Activated T-cell treated with anti-CD3 and anti-CD28 coated beads, Interleukin-2, amount 50 U/mL, for 72 hours (primary cell): ENCODE measurements around the gene MAGEA11. TPM values are rescaled to one million over a fixed set of nuclear protein-coding genes. Genes with fewer than 3 reads are reported as not detected.
"Not testable (repeated sequence)": the region's sequence is repeated elsewhere in the genome, so short reads cannot be mapped to it uniquely, and the experiment has no call there.

Experiments used
- ATAC-seq, 2 donors: fragments of 150-1000 bp; cut with Tn5 transposase; replicated peaks in 1 of 2; 2 replicates each; pipeline ENCODE4 v1.10.0; 2021; ENCODE audit warnings: moderate library complexity in 2 of 2, mild to moderate bottlenecking in 1 of 2
- DNase-seq, 2 donors: peaks; one replicate each; pipeline ENCODE4 v3.0.0; 2021 to 2022; ENCODE audit warnings: mixed read lengths in 1 of 2
- H3K27ac Mint-ChIP-seq: one replicate; pipeline ENCODE4 v1.8.0; 2022; ENCODE audit warnings: mild to moderate bottlenecking, moderate library complexity, mixed read lengths
- H3K27me3 Mint-ChIP-seq: one replicate; pipeline ENCODE4 v1.8.0; 2022; ENCODE audit warnings: low read depth, mixed read lengths
- H3K36me3 Mint-ChIP-seq, 2 donors: one replicate each; pipeline ENCODE4 v1.8.0; 2022; ENCODE audit warnings: mixed read lengths in 2 of 2, mild to moderate bottlenecking in 1 of 2; ENCODE audit not compliant: insufficient read depth in 2 of 2
- H3K4me1 Mint-ChIP-seq: one replicate; pipeline ENCODE4 v1.8.0; 2022; ENCODE audit warnings: low read depth, mixed read lengths
- H3K4me3 Mint-ChIP-seq, 2 donors: one replicate each; pipeline ENCODE4 v1.8.0; 2022; ENCODE audit warnings: mild to moderate bottlenecking in 2 of 2, mixed read lengths in 2 of 2, moderate library complexity in 2 of 2
- H3K9me3 Mint-ChIP-seq, 2 donors: one replicate each; pipeline ENCODE4 v1.8.0; 2022; ENCODE audit warnings: mixed read lengths in 2 of 2
- total RNA-seq, 2 donors: library from RNA; stranded (reverse); gene quantifications; one replicate each; pipeline ENCODE4 v1.2.3, GENCODE V29; 2022

Gene MAGEA11
- total RNA-seq, 2 donors from 2014 or later = not detected

GRCh38 chrX:149699761-149700160, 12.1 kb upstream of the MAGEA11 start:
- DNase-seq = no peak
- Mint-ChIP-seq H3K9me3 (peaks cover 0 to 1% of the 10 kb centered on the region in 2 donors), H3K36me3 (no peaks in the 10 kb centered on the region), H3K4me3 (no peak overlapping the region), H3K27me3 (peaks cover 35% of the 10 kb centered on the region), H3K4me1 (no peaks in the 10 kb centered on the region), H3K27ac (no peak overlapping the region)
- ATAC-seq = no peak

- Mint-ChIP-seq H3K27me3 (peaks cover 20% of the 10 kb centered on the region), H3K4me1 (no peaks in the 10 kb centered on the region), H3K36me3 (no peaks in the 10 kb centered on the region), H3K4me3 (no peak overlapping the region), H3K9me3 (peaks cover 0 to 1% of the 10 kb centered on the region in 2 donors), H3K27ac (no peak overlapping the region)
- ATAC-seq = no peak
- DNase-seq = no peak
Measured at GRCh38 chrX:149704664-149705063, 7.2 kb upstream of the MAGEA11 start.

- Mint-ChIP-seq H3K9me3 (no peaks in the 10 kb centered on the region), H3K27me3 (peaks cover 20% of the 10 kb centered on the region), H3K27ac (no peak overlapping the region), H3K36me3 (no peaks in the 10 kb centered on the region), H3K4me1 (no peaks in the 10 kb centered on the region), H3K4me3 (no peak overlapping the region)
- DNase-seq = no peak
- no peak for ATAC-seq
Measured at GRCh38 chrX:149707147-149707901, 4.5 kb upstream of the MAGEA11 start.

- DNase-seq (no peak), ATAC-seq (no peak)
- peaks cover under 1% of the 10 kb centered on the region for H3K27me3 Mint-ChIP-seq
- no peaks in the 10 kb centered on the region for H3K9me3 Mint-ChIP-seq
- H3K4me3 Mint-ChIP-seq = no peak overlapping the region
- H3K4me1 Mint-ChIP-seq = no peaks in the 10 kb centered on the region
- no peak overlapping the region for H3K27ac Mint-ChIP-seq
- H3K36me3 Mint-ChIP-seq = no peaks in the 10 kb centered on the region
Measured at GRCh38 chrX:149712831-149713230, 971 bp downstream of the MAGEA11 start.

GRCh38 chrX:149713279-149714050, 1.6 kb downstream of the MAGEA11 start:
- Mint-ChIP-seq H3K4me3 (no peak overlapping the region), H3K4me1 (no peaks in the 10 kb centered on the region), H3K27ac (no peak overlapping the region), H3K9me3 (no peaks in the 10 kb centered on the region), H3K27me3 (no peaks in the 10 kb centered on the region), H3K36me3 (no peaks in the 10 kb centered on the region)
- ATAC-seq = no peak
- DNase-seq = no peak

- Mint-ChIP-seq H3K36me3 (no peaks in the 10 kb centered on the region), H3K27me3 (peaks cover 14% of the 10 kb centered on the region), H3K9me3 (no peaks in the 10 kb centered on the region), H3K4me1 (no peaks in the 10 kb centered on the region), H3K27ac (no peak overlapping the region), H3K4me3 (no peak overlapping the region)
- no peak for DNase-seq
- ATAC-seq = no peak
Measured at GRCh38 chrX:149715468-149715867, 3.6 kb downstream of the MAGEA11 start.

- H3K27me3 Mint-ChIP-seq = peaks cover 14% of the 10 kb centered on the region
- no peak overlapping the region for H3K27ac Mint-ChIP-seq
- no peaks in the 10 kb centered on the region for H3K36me3 Mint-ChIP-seq
- H3K4me3 Mint-ChIP-seq = no peak overlapping the region
- DNase-seq = no peak
- no peaks in the 10 kb centered on the region for H3K9me3 Mint-ChIP-seq
- H3K4me1 Mint-ChIP-seq = no peaks in the 10 kb centered on the region
- ATAC-seq = no peak
Measured at GRCh38 chrX:149716632-149717031, 4.8 kb downstream of the MAGEA11 start.

- no peak overlapping the region for H3K27ac Mint-ChIP-seq
- DNase-seq (no peak), ATAC-seq (no peak)
- no peaks in the 10 kb centered on the region for H3K36me3 Mint-ChIP-seq
- H3K27me3 Mint-ChIP-seq = peaks cover 14% of the 10 kb centered on the region
- H3K4me1 Mint-ChIP-seq = no peaks in the 10 kb centered on the region
- no peaks in the 10 kb centered on the region for H3K9me3 Mint-ChIP-seq
- no peak overlapping the region for H3K4me3 Mint-ChIP-seq
Measured at GRCh38 chrX:149717803-149718202, 5.9 kb downstream of the MAGEA11 start.

GRCh38 chrX:149718757-149719156, 6.9 kb downstream of the MAGEA11 start:
- no peak for ATAC-seq
- Mint-ChIP-seq H3K27me3 (peaks cover 14% of the 10 kb centered on the region), H3K9me3 (no peaks in the 10 kb centered on the region), H3K4me1 (no peaks in the 10 kb centered on the region), H3K4me3 (no peak overlapping the region), H3K36me3 (no peaks in the 10 kb centered on the region), H3K27ac (no peak overlapping the region)
- no peak for DNase-seq

- Mint-ChIP-seq H3K27me3 (peaks cover 14% of the 10 kb centered on the region), H3K4me1 (no peaks in the 10 kb centered on the region), H3K9me3 (no peaks in the 10 kb centered on the region), H3K36me3 (no peaks in the 10 kb centered on the region), H3K27ac (no peak overlapping the region), H3K4me3 (no peak overlapping the region)
- DNase-seq = no peak
- ATAC-seq = no peak
Measured at GRCh38 chrX:149720021-149720689, 8.3 kb downstream of the MAGEA11 start.

- not testable (repeated sequence) for H3K4me3 Mint-ChIP-seq, H3K9me3 Mint-ChIP-seq, H3K27ac Mint-ChIP-seq, H3K36me3 Mint-ChIP-seq, DNase-seq, ATAC-seq, H3K4me1 Mint-ChIP-seq
- peaks cover 14% of the 10 kb centered on the region for H3K27me3 Mint-ChIP-seq
Measured at GRCh38 chrX:149721241-149721640, 9.4 kb downstream of the MAGEA11 start.

GRCh38 chrX:149721778-149722177, 9.9 kb downstream of the MAGEA11 start:
- ATAC-seq (no peak), DNase-seq (no peak)
- no peaks in the 10 kb centered on the region for H3K36me3 Mint-ChIP-seq
- H3K27ac Mint-ChIP-seq = no peak overlapping the region
- no peaks in the 10 kb centered on the region for H3K9me3 Mint-ChIP-seq
- H3K4me1 Mint-ChIP-seq = no peaks in the 10 kb centered on the region
- H3K27me3 Mint-ChIP-seq = peaks cover 14% of the 10 kb centered on the region
- H3K4me3 Mint-ChIP-seq = no peak overlapping the region

- DNase-seq, H3K4me1 Mint-ChIP-seq, H3K27ac Mint-ChIP-seq, H3K36me3 Mint-ChIP-seq, H3K9me3 Mint-ChIP-seq, ATAC-seq, H3K4me3 Mint-ChIP-seq: not testable (repeated sequence)
- peaks cover 14% of the 10 kb centered on the region for H3K27me3 Mint-ChIP-seq
Measured at GRCh38 chrX:149723583-149724118, 11.8 kb downstream of the MAGEA11 start.
